Panc1 (cell line): ENCODE data around the gene MAGEF1. TPM values are rescaled to one million over a fixed set of nuclear protein-coding genes. Genes with fewer than 3 reads are reported as not detected.

Experiments
- ATAC-seq: fragments of 200-7000 bp; cut with Tn5 transposase; 2 replicates; pipeline ENCODE4 v1.9.1; 2020; ENCODE audit warnings: mild to moderate bottlenecking, moderate library complexity
- BruUV-seq: library from RNA; stranded (reverse); fragments of 400-500 nt; replicated peaks from 2 replicates; lab custom pipeline; 2021; lab: Mats Ljungman, UMichigan
- CTCF ChIA-PET: fragments of 300-600 bp; sonication (Branson Sonifier 250); formaldehyde crosslinking; loops from one replicate; lab custom pipeline; 2022; ENCODE audit warnings: antibody characterized with exemption; lab: Charles Lee
- POLR2A ChIA-PET: fragments of 300-600 bp; sonication (Branson Sonifier 250); formaldehyde crosslinking; loops from one replicate; lab custom pipeline; 2022; ENCODE audit warnings: antibody characterized with exemption; lab: Charles Lee
- DNase-seq: peaks from one replicate; pipeline ENCODE4 v3.0.0-alpha.2; 2010; ENCODE audit warnings: low read depth, low spot score
- H3K27ac ChIP-seq: 2 replicates; pipeline ENCODE4 v1.5.1; 2011; ENCODE audit warnings: mild to moderate bottlenecking, low read length, inconsistent platforms
- H3K27me3 ChIP-seq: fragments of 200-500 bp; sonication (Bioruptor generic); 2 replicates; pipeline ENCODE4 v1.6.0; 2014; ENCODE audit warnings: low read length, inconsistent platforms; ENCODE audit not compliant: control insufficient read depth, insufficient read depth
- H3K36me3 ChIP-seq: fragments of 200-500 bp; sonication (Bioruptor generic); 2 replicates; pipeline ENCODE4 v1.5.1; 2014; ENCODE audit warnings: inconsistent platforms, mild to moderate bottlenecking, low read length, moderate library complexity; ENCODE audit not compliant: control insufficient read depth, insufficient read depth
- H3K4me1 ChIP-seq: 2 replicates; pipeline ENCODE4 v1.5.1; 2011; ENCODE audit warnings: inconsistent platforms, mild to moderate bottlenecking, low read length, moderate library complexity; ENCODE audit not compliant: control insufficient read depth, insufficient read depth
- H3K4me3 ChIP-seq, 2 experiments: 2 replicates each; pipeline ENCODE4 v1.5.1; 2011 to 2012; ENCODE audit warnings: low read depth in 2 of 2, low read length in 2 of 2, mild to moderate bottlenecking in 2 of 2, inconsistent platforms in 1 of 2, moderate library complexity in 1 of 2
- H3K9me3 ChIP-seq: fragments of 200-500 bp; sonication (Bioruptor generic); 2 replicates; pipeline ENCODE4 v1.5.1; 2014; ENCODE audit warnings: low read depth, mild to moderate bottlenecking, inconsistent platforms, low read length, moderate library complexity; ENCODE audit not compliant: control insufficient read depth, insufficient read depth
- POLR2AphosphoS5 ChIP-seq: IDR thresholded peaks from 2 replicates; pipeline ENCODE4 v1.6.1; 2012; ENCODE audit warnings: mild to moderate bottlenecking, low read depth, low read length, moderate library complexity
- REST ChIP-seq, 2 experiments: IDR thresholded peaks; 2 replicates each; pipeline ENCODE4 v1.6.1; 2011 to 2012; ENCODE audit warnings: low read depth in 2 of 2, control low read depth in 1 of 2, low read length in 1 of 2, mild to moderate bottlenecking in 1 of 2, moderate library complexity in 1 of 2; ENCODE audit not compliant: insufficient read depth in 1 of 2
- SIN3A ChIP-seq: IDR thresholded peaks from 2 replicates; pipeline ENCODE4 v1.6.1; 2012; ENCODE audit warnings: low read depth, mild to moderate bottlenecking, low read length, moderate library complexity, borderline replicate concordance; ENCODE audit not compliant: insufficient read depth
- TCF7L2 ChIP-seq: IDR thresholded peaks from 2 replicates; pipeline ENCODE4 v1.6.1; 2011; ENCODE audit warnings: mild to moderate bottlenecking, low read depth, low read length, inconsistent platforms
- in situ Hi-C: cut with HindIII; loops from 2 replicates; pipeline ENCODE4 v1.10.0; 2016; ENCODE audit warnings: low sequenced_read_pairs, low pct_unique_long_range_greater_than_20kb
- intact Hi-C: fragments of 100-400 bp; cut with micrococcal nuclease; formaldehyde crosslinking; loops from one replicate; pipeline ENCODE4 v1.10.0; 2022; ENCODE audit not compliant: unreplicated experiment
- total RNA-seq: library from RNA; stranded (reverse); gene quantifications from one replicate; pipeline ENCODE4 v1.2.1, GENCODE V29; 2021; ENCODE audit not compliant: unreplicated experiment

MAGEF1 gene
- total RNA-seq, 1 experiment from 2014 or later: 27.7 TPM

- in situ Hi-C loops: no loop called here
- Histone ChIP-seq H3K4me3 (no peak overlapping the region), H3K4me1 (no peaks in the 10 kb centered on the region), H3K27me3 (no peaks in the 10 kb centered on the region), H3K27ac (no peak overlapping the region), H3K9me3 (no peaks in the 10 kb centered on the region), H3K36me3 (no peaks in the 10 kb centered on the region)
- intact Hi-C loops: no loop called here
- BruUV-seq: no TSS peak
- ChIA-PET POLR2A (no interaction called here), CTCF (no interaction called here)
- ATAC-seq (no peak), DNase-seq (no peak)
- TF ChIP-seq POLR2AphosphoS5: no peak
- TF ChIP-seq SIN3A: no peak
- TF ChIP-seq TCF7L2: no peak
- TF ChIP-seq REST (IDR thresholded peaks at IDR 0.05; ENCODE audit: insufficient read depth in 1 of 2, low read depth in 2 of 2, low read length in 1 of 2): no peak
Observed at GRCh38 chr3:184760337-184761074, 48.6 kb upstream of the MAGEF1 start.

GRCh38 chr3:184759666-184760200 lies 47.9 kb upstream of the MAGEF1 start:
- no peak for ATAC-seq
- Histone ChIP-seq H3K4me3 (no peak overlapping the region), H3K36me3 (no peaks in the 10 kb centered on the region), H3K4me1 (no peaks in the 10 kb centered on the region), H3K27me3 (no peaks in the 10 kb centered on the region), H3K9me3 (no peaks in the 10 kb centered on the region), H3K27ac (no peak overlapping the region)
- in situ Hi-C loops (no loop called here), intact Hi-C loops (no loop called here)
- DNase-seq: no peak
- no TSS peak for BruUV-seq
- ChIA-PET POLR2A (no interaction called here), CTCF (interaction anchor here (0.5 kb wide), 1 partner anchor 214 kb away, joined by 3 read pairs; no protein-coding TSS in a partner anchor)
- no peak for TF ChIP-seq REST (IDR thresholded peaks at IDR 0.05; ENCODE audit: insufficient read depth in 1 of 2, low read depth in 2 of 2, low read length in 1 of 2)
